Stimulated activated CD4-positive, alpha-beta T cell treated with anti-CD3 and anti-CD28 coated beads, TNF-alpha, amount 100 ng/mL, for 4 hours (primary cell): ENCODE measurements around the gene ABHD14A.

Experiments used
- DNase-seq, 3 experiments: peaks; one replicate each; pipeline ENCODE4 v3.0.0-alpha.2; 2020; ENCODE audit warnings: low read depth in 3 of 3

ABHD14A gene

DNA sequence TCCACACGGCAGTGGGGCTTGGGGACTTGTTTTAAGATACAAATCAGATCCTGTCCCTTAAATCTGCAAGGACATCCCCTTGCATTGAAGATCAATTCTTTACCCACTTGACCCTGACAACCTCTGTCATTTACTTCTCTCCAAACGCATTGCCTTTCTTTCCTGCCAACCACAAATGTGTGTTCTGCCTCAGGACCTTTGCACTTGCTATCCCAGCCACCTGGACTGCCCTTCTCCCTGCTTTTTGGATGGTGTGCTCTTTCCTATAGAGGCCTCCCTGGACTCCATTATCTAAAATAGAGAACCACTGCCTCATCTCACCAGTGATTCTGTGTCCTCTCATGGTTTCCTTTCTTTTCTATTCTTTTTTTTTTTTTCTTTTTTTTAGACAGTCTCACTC lies 22.3 kb downstream of the ABHD14A start:
- DNase-seq = no peak

- DNase-seq = no peak
Measured at GRCh38 chr3:51997935-51998596, 23.2 kb downstream of the ABHD14A start.

DNA sequence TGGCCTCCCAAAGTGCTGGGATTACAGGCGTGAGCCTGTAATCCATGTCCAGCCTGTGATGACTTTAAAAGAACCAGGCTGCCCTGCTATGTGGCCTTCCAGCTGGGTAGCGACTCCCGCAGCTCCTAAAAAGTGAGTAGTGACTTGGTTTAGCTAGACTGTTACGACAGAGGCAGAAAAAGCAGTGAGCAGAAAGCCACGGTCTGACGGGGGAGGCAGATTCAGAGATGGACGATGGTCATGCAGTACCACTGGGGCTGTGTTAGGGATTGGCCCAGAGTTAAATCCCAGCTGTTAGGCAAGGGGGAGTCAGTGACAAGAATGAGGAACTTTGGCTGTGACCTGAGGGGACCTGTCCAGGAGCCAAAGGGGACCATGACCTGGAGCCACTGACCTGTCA lies 23.9 kb downstream of the ABHD14A start:
- no peak for DNase-seq

GRCh38 chr3:51999846-52000245 lies 25.0 kb downstream of the ABHD14A start:
- DNase-seq = no peak

DNA sequence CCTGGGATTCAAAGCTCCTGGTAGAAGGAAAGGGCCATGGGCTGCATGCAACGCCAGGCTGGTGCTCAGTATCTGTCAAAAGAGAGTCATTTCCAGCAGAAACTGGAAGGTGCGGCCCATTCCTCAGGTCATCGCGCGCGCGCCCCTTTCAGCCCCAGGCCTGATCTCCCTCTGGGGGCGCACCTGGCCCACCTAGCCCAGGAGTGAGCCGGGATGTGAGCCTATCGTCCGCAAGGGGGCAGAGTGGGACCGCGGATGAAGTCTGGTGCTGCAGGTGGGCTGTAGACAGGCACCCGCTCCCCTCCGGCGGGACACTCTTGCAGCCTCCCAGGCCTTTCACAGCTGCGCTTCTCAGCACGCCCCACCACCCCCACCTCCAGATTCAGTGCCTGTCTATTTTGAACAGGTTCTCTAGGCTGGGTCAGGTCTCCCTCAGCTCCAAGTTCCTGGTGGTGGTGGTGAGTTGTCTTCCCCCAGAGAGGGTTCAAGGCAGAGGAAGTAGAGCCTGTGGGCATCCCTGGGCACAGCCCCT lies 26.6 kb downstream of the ABHD14A start:
- peak; percentile 66 to 74 (median 70) for DNase-seq

DNA sequence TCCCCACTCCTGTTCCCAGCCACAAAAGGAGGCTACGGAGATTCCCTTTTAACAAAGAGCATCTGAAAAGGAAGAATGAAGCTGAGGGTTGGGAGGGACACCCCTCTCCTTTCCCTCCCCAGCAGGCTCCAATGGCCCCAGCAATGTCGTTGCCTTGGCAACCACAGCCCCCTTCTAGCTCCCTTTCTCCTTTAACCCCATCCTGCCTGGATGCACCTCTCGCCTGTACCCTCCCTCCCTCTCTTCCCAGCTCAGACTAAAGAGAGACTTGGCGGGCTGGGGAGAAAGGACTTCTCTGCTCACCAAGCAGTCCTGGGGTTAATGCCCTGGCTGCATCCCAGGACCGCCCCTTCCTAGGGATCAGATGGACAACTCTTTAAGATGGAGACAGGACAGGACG lies 27.9 kb downstream of the ABHD14A start:
- no peak for DNase-seq

GRCh38 chr3:52004163-52004787 lies 29.4 kb downstream of the ABHD14A start:
- DNase-seq = no peak

DNA sequence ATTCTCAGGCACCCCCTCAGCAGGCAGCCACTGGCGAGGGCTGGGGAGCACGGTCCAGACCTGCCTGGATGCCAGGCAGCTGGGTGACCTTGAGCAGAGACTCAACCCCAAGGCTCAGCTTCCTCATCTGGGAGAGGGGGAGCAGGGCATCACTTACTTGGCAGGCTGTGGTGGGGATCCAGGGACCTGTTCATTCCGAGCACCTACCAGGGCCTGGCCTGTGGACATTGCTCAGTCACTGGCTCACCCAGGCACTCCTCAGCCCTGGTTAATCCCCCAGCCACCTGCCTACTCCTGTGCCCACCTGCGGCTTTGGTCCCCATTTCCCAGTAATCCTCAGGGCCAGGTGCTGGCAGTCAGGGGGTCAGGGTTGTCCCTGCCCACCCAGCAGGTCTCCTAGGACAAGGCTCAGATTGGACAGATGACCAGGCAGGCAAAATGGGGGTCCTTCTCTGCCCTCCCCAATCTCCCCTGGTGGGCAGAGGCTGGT lies 30.1 kb downstream of the ABHD14A start:
- DNase-seq = no peak

DNA sequence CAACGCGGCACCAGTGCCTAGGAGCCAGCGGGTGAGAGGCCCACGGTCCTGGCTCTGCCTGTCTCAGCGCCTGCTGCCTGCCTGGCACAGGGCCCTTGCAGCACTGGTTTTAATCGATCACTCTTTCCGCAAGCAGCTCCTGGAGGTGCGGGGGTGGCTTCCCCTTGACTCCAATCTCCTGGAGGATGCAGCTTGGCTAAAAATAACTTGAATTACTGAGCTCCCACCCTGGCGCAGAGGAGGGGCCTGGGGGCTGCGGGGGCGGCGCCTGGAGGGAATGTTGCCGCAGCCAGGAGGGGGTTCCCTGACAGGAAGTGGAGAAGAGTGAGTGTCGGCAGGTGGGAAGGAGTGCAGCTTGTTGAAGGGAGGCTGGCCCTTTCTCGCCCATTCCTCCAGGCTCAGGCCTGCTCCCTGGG lies 30.7 kb downstream of the ABHD14A start:
- no peak for DNase-seq

DNA sequence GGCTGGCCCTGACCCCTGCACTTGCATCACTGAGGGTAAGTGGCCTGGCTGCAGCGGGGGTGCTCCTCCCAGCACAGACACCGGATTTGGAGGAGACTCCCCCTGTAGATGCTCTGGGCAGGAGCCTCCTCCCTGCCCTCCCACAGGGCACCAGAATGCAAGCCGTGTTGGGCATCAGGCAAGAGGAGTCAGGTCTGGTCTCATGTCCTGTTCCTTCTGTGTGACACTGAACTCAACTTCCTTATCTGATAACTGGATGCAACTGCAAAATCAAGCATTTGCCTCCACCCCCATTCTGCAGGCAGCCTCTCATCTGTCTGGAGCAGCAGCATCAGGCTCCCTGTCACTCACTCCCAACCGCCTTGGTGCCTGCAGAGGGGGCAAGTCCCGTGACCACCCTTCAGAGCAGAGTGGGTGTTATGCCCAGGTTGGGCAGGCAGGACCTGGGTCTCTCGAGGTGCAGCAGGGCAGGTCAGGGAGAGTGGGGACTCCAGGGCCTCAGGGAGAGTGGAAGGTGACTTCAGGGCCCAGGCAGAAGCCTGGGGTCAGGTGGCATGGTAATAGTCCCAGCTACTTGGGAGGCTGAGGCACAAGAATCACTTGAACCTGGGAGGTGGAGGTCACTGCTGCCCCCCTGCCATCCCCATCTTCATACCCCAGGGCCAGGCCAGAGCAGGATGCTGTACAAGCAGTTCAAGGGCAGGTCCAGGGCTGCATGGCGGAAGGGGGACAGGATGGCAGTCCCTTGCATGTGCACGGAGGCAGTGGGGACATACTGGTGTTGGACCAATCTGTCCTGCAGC lies 31.4 kb downstream of the ABHD14A start:
- DNase-seq = no peak

- no peak for DNase-seq
Measured at GRCh38 chr3:52006820-52007133, 31.9 kb downstream of the ABHD14A start.

DNA sequence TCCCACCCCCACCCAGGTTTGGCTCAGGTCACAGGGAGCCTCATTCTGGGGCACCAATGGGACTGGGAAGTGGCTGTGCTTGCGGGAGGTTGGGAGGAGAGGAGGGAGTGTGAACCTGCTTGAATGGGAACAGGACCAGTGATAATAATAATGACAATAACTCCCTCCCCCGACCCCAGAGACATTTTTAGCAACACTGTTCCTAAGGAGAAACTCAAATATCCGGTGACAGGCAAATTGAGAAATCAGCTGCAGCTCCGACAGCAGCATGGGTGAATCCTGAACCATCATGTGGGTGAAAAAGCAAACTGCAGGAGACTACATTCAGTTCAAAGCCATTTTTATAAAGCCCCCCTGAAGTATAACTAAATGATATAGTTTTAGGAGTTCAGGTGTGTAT lies 32.4 kb downstream of the ABHD14A start:
- no peak for DNase-seq

DNA sequence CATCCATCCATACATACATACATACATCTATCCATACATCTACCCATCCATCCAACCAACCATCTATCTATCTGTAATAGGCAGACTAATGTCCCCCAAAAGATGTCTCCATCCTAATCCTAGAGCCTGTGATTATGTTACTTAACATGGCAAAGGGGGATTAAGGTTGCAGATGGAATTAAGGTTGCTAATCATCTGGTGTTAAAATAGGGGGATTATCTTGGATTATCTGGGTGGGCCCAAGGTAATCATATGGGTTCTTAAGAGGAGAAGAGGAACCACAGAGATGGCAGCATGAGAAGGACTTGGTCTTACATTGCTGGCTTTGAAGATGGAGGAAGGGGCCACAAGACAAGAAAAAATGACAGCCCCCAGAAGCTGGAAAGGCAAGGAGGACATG lies 35.6 kb downstream of the ABHD14A start:
- DNase-seq = no peak

- DNase-seq = no peak
Measured at GRCh38 chr3:52012699-52013098, 37.8 kb downstream of the ABHD14A start.

- no peak for DNase-seq
Measured at GRCh38 chr3:52013802-52014598, 39.1 kb downstream of the ABHD14A start.

GRCh38 chr3:52014613-52015012 lies 39.7 kb downstream of the ABHD14A start:
- no peak for DNase-seq

DNA sequence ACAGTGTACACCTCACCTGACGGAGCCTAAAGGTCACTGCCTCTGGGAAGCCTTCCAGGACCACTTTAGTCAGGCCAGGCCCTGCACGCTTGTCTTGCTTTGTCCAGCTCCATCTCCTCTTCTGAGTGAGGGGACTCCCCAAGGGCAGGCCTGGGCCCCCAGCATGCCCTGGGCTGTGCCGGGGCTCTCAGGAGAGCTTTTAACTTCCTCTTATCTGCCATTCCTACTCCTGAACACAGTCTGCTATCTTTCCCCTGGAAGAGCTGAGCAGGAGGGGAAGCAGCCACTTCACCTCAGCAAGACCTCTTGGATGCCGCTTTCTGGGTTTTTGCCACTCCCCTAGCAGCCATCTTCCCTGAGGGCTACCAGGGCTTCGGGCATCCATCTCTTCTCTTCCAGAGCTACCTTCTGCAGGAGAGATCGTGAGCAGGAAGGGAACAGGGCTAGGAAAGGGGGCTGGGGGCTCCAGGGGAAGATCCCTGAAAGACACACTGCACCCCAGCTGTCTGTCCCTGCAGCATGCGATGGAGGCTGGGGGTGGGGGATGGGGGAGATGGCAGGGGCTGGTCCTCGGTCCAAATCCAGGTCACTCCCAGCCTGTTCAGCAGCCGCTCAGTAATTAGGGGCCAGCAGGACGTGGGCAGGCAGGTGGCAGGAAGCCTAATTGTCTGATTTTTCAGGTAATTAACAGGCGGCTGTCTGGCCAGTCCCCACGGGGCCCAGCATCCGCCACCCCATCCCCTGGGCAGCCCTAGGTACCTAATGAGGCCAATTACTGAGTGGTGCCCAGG lies 40.8 kb downstream of the ABHD14A start:
- DNase-seq = no peak

- DNase-seq = no peak
Measured at GRCh38 chr3:52017586-52017985, 42.7 kb downstream of the ABHD14A start.

- no peak for DNase-seq
Measured at GRCh38 chr3:52018319-52019000, 43.6 kb downstream of the ABHD14A start.

- DNase-seq = no peak
Measured at GRCh38 chr3:52019352-52020080, 44.7 kb downstream of the ABHD14A start.
